Brain microvascular endothelial cell (primary cell): ENCODE results near the gene KRT9.

Experiments used
- DNase-seq: peaks from one replicate; pipeline ENCODE4 v3.0.0-alpha.2; 2020
- H3K27ac ChIP-seq: fragments of 250-450 bp; sonication (Bioruptor Pico); 2 replicates; pipeline ENCODE4 v1.5.1; 2020; ENCODE audit warnings: mild to moderate bottlenecking, moderate library complexity
- H3K27me3 ChIP-seq: fragments of 250-450 bp; sonication (Bioruptor Pico); replicated peaks from 2 replicates; pipeline ENCODE4 v1.5.1; 2020; ENCODE audit warnings: mild to moderate bottlenecking
- H3K36me3 ChIP-seq: fragments of 250-450 bp; sonication (Bioruptor Pico); replicated peaks from 2 replicates; pipeline ENCODE4 v1.5.1; 2020; ENCODE audit warnings: mild to moderate bottlenecking
- H3K4me3 ChIP-seq: 2 replicates; pipeline ENCODE4 v1.5.1; 2011; ENCODE audit warnings: low read depth, mild to moderate bottlenecking, control low read depth, low read length, moderate library complexity
- in situ Hi-C: cut with HindIII; loops from 2 replicates; pipeline ENCODE4 v1.10.0; 2017; ENCODE audit warnings: low sequenced_read_pairs, low pct_ligation_motif_present
- TF ChIP-seq, protein P1 (sequence below): IDR thresholded peaks from 2 replicates; pipeline ENCODE4 v1.5.1; 2011; ENCODE audit warnings: low read depth, mild to moderate bottlenecking, moderate library complexity, low read length, control low read depth, inconsistent platforms; ENCODE audit errors: missing control alignments

KRT9 gene

DNA sequence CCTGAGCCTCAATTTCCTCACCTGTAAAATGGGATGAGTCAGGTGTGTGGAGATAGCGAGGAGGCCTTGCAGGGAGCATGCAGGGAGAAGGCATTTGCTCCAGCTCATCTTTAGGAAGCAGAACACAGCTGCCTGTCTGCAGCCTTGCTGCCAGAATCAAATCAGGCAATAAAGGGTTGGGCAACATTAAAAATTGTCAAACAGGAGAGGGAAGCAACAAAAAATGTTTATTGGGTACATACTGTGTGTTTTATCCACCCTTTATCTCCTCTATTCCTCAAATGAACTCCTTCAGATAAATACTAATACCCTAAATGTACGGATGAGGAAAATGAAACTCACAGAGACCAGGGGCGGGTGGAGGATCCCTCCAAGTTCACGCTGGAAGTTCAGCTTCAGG lies 28.5 kb upstream of the KRT9 start:
- Histone ChIP-seq H3K27ac (no peak overlapping the region), H3K4me3 (no peak overlapping the region), H3K36me3 (no peaks in the 10 kb centered on the region), H3K27me3 (no peaks in the 10 kb centered on the region)
- in situ Hi-C loops, result no loop called here
- no peak for DNase-seq
- TF ChIP-seq, protein P1, sequence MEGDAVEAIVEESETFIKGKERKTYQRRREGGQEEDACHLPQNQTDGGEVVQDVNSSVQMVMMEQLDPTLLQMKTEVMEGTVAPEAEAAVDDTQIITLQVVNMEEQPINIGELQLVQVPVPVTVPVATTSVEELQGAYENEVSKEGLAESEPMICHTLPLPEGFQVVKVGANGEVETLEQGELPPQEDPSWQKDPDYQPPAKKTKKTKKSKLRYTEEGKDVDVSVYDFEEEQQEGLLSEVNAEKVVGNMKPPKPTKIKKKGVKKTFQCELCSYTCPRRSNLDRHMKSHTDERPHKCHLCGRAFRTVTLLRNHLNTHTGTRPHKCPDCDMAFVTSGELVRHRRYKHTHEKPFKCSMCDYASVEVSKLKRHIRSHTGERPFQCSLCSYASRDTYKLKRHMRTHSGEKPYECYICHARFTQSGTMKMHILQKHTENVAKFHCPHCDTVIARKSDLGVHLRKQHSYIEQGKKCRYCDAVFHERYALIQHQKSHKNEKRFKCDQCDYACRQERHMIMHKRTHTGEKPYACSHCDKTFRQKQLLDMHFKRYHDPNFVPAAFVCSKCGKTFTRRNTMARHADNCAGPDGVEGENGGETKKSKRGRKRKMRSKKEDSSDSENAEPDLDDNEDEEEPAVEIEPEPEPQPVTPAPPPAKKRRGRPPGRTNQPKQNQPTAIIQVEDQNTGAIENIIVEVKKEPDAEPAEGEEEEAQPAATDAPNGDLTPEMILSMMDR, result no peak

DNA sequence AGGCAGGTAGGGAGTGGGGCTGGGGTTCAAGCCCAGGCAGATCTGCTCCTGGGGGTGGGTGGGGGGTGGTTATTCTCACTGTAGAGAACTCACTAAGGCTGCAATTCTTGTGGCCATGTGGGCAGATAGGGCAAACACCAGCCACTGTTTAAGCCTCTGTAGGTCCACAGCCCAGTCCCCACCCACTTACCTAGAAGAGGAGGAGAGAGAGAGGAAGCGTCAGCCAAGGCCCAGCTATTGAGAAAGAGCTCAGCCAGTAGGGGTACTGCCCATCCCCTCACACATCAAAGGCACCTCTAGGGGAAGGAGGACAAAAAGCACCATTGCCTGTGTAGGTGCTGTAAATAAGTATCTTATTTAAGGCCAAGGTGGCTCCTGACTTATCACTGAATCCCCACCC lies 27.8 kb upstream of the KRT9 start:
- no peak overlapping the region for H3K4me3 ChIP-seq
- TF ChIP-seq, protein P1, result no peak
- no peaks in the 10 kb centered on the region for H3K36me3 ChIP-seq
- in situ Hi-C loops, result no loop called here
- H3K27ac ChIP-seq, result no peak overlapping the region
- DNase-seq, result no peak
- no peaks in the 10 kb centered on the region for H3K27me3 ChIP-seq

DNA sequence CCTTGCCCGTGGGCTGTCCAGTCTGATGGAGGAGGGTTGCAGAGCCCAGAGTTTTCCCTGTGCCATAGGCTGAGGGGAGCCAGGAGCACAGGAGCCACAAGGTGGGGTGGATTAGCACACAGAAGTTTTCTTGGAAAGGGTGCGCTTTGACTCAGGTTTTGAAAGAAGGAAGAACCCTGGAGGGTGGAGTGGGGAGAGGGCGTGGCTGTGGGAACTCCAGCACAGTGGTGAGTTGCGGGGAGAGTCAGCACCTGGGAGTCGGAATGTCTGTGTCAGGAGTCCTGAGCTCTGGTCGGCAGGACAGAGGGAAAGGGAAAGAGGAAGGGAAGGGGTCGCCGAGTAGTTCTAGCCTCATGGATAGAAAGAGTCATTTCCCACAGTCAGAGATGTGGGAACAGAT lies 23.7 kb upstream of the KRT9 start:
- Histone ChIP-seq H3K4me3 (no peak overlapping the region), H3K36me3 (no peaks in the 10 kb centered on the region), H3K27ac (no peak overlapping the region), H3K27me3 (no peaks in the 10 kb centered on the region)
- DNase-seq, result no peak
- TF ChIP-seq, protein P1, result no peak
- in situ Hi-C loops, result no loop called here

DNA sequence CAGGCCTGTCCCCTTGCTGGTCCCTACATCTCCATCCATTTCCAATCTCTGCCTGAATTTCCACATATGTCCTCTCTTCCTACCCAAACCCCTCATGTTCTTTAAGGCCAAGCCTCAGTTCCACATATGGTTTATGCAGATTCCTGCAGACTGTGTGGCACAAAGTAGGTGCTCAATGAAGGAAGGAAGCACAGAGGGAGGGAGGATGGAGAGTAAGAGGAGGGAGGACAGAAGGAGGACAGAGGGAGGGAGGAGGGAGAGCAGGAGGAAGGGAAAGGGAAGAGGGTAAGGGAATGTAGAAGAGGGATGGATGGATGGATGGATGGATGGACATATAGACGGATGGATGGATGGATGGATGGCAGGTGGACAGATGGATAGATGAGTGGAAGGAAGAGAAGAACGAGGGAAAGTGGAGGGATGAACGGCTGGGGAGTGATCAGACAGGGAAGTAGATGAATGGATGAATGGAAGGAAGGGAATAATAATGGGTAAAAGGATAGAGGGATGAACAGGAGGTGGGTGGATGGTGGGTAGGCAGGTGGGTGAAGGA lies 22.6 kb upstream of the KRT9 start:
- Histone ChIP-seq H3K27me3 (no peaks in the 10 kb centered on the region), H3K36me3 (no peaks in the 10 kb centered on the region), H3K4me3 (no peak overlapping the region), H3K27ac (no peak overlapping the region)
- no peak for DNase-seq
- TF ChIP-seq, protein P1, result no peak
- in situ Hi-C loops, result no loop called here

DNA sequence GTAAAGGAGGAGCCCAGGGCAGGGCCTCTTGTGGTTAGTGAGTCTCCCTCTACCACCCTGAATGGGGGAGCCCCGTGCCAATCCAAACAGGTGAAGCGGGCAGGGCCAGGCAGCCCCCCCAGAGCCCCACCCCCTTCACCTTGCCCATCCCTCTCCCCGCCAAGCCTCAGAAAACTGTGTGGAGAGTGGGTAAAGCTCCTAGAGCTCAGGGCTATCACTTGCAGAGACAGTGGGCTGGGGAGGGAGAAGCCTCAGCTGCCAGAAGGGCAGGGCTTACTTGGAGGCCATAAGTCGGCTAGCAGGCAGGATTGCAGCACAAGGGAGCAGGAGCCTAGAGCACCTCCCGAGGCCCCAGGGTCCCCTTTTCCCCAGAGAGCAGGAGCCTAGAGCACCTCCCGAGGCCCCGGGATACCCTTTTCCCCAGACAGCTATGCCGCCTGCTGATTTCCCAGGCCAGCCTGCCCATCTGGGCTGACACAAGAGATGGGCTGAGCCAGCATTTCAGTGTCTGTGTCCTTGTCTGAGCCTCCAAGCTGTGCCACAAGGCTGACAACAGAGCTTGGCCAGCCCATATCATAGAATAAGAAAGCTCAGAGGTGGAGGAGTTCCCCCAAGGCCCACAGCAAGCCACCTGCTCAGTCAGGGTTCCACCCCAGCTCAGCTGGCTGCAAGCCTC lies 21.6 kb upstream of the KRT9 start:
- no peaks in the 10 kb centered on the region for H3K27me3 ChIP-seq
- in situ Hi-C loops, result no loop called here
- TF ChIP-seq, protein P1, result no peak
- no peaks in the 10 kb centered on the region for H3K36me3 ChIP-seq
- no peak overlapping the region for H3K4me3 ChIP-seq
- no peak overlapping the region for H3K27ac ChIP-seq
- no peak for DNase-seq
